UCSD-AML1 (cell line): Measurements from ENCODE around the gene VEGFB.
A peak's percentile ranks its signal among the peaks of the same experiment; 100 is the strongest.

Experiments
- DNase-seq: peaks from one replicate; lab custom pipeline; 2025; ENCODE audit not compliant: unreplicated experiment; lab: John Stamatoyannopoulos, UW

VEGFB gene

DNA sequence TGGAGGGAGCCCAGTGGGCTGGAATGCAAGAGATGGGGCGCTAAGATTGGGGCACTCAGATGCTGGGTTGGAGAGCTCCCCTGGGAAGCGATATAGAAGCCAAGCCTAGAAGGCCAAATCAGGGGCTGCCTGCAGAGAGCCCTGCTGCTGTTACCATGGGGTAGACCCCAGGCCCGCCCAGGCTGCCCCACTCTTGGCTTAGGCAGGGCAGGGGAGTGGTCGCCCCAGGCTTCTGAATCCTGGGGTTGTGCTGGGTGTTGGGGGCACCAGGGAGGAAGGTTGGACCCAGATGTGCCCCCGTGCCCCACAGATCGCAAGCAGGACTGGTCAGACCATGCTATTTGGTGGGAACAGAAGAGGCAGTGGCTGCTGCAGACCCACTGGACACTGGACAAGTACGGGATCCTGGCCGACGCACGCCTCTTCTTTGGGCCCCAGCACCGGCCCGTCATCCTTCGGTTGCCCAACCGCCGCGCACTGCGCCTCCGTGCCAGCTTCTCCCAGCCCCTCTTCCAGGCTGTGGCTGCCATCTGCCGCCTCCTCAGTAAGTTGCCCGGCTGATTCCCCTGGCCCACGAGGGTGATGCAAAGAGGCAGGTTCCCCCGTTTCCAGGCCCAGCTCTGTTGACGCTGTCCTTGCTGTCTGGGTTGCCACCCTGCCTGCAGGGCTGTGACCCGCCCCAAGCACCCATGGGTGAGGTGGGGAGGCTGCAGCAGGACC is 23.9 kb upstream of the VEGFB start:
- DNase-seq, result no peak

DNA sequence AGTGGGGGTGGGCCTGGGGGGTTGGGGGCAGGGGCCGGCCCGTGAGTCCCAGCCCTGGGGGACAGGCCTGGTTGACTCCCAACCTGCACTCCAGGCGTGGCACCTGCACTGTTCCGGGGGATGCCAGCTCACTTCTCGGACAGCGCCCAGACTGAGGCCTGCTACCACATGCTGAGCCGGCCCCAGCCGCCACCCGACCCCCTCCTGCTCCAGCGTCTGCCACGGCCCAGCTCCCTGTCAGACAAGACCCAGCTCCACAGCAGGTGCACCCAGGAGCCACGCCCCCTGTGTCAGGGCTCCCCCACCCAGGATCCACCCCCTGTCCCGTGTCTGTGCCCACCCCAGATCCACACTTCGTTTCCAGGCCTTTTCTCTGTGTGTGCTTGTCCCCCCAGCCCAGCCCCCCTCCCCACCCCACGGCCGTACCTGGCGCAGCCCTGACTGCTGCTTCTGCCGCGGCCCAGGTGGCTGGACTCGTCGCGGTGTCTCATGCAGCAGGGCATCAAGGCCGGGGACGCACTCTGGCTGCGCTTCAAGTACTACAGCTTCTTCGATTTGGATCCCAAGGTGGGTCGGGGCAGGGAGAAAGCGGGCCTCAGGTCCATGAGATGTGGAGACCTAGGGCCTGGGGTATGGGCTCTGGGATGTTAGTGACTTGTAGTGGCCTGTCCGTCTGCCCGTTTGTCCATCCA is 23.1 kb upstream of the VEGFB start:
- no peak for DNase-seq

DNA sequence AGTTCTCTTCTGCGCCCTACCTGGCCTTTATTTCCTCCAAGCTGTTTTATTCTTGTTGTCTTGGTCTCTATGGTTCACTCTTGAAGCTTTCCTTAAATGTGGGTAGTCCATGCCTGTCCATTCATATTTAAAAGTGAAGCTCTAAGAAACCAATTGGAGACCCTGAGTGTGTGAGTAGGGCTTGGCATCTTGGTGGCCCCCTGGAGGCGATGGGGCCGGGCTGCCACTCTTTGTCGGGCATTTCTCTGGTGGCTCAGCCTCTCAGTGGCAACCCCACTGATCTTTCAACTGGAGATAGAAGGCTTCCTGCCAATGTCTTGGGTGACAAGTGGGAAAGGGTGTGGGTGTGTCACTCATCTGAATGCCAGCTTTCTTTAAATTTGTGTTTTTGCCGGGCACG is 17.5 kb upstream of the VEGFB start:
- DNase-seq, result no peak

DNA sequence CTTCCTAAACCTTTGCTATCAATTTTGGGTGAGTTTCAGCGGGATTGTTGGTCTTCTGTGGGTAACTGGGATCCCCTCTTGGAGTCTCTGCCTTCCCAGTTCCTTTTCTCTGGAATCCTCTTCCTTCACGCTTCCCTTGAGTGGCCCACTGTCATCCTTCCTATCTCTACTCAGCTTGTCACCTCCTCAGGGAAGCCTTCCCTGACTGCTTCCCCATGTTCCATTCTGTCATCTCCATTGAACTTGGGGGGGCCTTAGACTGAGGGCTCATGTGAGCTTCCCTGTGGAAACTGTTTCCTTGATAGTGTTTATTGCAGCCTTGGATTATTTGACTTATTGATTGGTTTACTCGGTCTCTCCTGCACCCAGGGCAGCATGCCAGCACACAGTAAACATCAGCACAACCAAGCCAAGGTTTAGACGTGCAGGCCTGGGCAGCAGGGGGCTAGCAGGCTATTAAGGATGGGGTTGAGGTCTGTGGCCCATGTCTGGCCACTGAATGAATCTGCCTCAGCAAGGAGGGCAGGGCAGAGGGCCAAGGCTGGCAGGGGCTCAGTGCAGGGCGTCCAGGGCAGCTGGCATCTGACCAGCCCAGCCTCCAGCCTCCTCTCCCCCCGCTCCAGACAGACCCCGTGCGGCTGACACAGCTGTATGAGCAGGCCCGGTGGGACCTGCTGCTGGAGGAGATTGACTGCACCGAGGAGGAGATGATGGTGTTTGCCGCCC is 15.6 kb upstream of the VEGFB start:
- DNase-seq, result no peak

DNA sequence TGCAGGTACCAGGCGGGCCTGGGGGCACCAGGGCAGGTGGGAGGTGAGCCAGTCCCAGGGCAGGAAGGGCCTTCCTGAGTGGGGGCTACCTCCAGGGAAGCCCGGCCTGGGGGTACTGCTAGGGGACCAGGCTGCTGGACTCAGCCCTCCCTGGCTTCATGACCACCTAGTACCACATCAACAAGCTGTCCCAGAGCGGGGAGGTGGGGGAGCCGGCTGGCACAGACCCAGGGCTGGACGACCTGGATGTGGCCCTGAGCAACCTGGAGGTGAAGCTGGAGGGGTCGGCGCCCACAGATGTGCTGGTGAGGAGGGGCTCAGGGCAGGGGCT is 15.1 kb upstream of the VEGFB start:
- no peak for DNase-seq

DNA sequence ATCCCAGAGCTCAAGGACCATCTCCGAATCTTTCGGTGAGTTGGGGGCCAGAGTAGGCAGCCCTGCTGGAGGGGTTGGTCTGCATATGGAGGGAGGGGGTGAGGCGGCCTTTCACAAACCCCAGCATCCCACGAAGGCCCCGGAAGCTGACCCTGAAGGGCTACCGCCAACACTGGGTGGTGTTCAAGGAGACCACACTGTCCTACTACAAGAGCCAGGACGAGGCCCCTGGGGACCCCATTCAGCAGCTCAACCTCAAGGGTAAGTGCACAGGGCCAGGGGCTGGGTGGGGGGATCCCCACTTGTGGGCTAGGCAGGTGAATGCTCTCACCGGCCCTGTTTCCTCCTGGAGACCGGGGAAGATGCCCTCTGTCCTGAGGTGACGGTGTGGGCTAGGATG is 14.6 kb upstream of the VEGFB start:
- DNase-seq, result no peak

DNA sequence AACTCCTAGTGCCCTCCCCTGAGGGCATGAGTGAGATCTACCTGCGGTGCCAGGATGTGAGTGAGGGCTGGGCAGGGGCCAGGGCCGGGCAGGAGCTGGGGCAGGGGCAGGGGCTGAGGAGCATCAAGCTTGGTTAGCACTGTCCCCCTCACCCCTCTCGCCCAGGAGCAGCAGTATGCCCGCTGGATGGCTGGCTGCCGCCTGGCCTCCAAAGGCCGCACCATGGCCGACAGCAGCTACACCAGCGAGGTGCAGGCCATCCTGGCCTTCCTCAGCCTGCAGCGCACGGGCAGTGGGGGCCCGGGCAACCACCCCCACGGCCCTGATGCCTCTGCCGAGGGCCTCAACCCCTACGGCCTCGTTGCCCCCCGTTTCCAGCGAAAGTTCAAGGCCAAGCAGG is 14.1 kb upstream of the VEGFB start:
- no peak for DNase-seq

DNA sequence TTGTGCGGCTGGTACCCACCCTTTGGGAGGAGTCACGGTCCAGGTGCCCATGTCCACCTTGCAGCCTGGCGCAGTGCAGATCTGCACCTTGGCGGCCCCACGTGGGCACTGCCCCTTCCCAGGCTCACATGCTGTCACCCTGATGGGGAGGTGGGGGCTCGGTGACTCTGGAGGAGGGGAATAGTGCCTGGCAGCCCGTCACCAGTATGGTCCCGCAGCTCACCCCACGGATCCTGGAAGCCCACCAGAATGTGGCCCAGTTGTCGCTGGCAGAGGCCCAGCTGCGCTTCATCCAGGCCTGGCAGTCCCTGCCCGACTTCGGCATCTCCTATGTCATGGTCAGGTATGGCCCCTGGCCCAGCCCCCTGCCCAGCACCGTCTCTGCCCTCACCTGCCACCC is 13.6 kb upstream of the VEGFB start:
- DNase-seq, result no peak

DNA sequence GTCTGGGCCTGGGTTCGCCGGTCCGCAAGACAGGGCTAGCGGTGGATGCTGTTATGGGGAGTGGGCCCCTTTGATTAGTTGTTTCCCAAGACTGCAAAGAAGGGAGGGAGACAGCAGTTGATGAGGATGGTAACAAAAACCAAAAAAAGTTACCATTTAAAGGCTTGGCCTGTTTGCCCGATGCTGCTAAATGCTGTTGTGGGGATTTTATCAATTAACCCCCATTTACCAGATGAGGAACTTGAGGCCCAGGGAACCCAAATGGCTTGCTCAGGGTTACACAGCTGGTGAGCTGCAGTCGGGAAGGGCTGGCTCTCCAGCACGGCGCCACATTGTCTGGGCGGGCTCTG is 11.8 kb upstream of the VEGFB start:
- DNase-seq, result no peak

DNA sequence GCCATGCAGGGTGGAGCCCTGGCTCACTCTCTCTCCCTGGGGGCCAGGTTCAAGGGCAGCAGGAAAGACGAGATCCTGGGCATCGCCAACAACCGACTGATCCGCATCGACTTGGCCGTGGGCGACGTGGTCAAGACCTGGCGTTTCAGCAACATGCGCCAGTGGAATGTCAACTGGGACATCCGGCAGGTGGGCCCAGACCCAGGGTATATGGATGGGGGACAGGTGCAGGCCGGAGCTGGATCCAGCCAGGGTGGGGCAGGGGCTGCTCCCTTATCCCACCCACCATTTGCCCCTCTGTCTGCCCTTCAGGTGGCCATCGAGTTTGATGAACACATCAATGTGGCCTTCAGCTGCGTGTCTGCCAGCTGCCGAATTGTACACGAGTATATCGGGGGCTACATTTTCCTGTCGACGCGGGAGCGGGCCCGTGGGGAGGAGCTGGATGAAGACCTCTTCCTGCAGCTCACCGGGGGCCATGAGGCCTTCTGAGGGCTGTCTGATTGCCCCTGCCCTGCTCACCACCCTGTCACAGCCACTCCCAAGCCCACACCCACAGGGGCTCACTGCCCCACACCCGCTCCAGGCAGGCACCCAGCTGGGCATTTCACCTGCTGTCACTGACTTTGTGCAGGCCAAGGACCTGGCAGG is 11.3 kb upstream of the VEGFB start:
- DNase-seq, result no peak

DNA sequence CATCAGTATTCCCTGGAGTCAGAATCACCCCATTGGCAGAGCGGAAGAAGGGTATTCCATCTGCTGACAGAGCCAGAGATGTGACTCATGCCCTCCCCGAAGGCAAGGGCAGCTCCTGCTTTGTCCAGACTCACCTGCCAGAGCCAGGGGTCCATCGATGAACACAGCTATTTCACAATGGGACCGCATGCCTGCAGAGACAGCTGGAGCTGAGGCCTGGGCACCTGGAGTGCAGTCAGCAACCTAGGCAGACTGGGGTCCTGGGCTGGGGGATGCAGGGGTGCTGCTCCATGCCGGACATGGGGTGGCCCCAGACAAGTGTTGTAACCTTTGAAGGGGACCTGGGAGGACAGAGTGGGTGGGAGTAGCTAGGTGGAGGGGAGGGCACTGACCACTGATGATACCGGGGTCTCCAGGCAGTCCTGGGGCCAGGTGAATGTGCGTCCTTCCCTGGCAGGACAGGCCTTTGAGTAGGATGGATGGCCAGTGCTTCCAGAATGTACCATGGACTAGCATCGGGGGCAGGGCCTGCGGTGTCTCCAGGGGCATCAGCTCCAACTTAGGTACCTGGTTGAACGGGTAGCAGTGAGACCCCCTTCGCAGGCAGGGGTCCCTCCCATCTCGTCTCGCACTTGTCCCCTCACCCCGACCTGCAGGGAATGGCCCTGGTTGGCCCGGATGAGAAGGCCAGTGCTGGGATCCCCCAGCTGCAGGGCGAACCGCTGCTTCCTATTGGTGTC is 10.1 kb upstream of the VEGFB start:
- peak; percentile 54 for DNase-seq

DNA sequence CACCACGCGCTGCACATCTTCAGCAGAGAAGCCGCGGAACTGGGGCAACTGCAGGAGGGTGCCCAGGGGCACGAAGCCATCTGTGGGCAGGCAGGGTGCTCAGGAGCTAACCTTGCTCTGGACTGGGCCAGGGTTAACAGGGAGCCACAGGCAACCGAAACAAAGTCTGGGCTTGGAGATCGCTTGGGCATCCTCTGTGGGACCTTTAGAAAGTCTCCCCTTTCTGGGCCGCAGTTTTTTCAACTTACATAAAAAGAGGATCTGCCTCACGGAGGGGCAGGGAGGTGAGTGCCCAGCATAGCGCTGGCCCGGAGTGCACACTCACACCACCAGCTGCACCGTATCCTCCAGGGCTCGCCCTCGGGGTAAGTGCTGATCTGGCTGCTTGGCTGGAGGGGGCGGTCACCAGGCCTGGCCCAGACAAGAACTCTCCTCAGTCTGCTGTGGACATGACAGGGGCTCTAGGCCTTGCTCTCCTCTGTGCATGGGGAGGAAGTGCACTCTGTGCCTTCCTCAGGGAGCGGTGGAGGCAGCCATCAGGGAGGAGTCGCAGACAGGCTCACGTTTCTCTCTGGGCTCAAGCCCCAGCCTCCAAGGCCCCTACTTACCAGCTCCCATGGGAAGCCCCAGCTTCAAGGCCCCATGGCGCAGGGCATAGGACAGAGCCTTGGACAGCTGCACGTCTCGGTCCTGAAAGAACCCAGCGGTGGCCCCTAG is 9.3 kb upstream of the VEGFB start:
- DNase-seq, result peak; percentile 62

DNA sequence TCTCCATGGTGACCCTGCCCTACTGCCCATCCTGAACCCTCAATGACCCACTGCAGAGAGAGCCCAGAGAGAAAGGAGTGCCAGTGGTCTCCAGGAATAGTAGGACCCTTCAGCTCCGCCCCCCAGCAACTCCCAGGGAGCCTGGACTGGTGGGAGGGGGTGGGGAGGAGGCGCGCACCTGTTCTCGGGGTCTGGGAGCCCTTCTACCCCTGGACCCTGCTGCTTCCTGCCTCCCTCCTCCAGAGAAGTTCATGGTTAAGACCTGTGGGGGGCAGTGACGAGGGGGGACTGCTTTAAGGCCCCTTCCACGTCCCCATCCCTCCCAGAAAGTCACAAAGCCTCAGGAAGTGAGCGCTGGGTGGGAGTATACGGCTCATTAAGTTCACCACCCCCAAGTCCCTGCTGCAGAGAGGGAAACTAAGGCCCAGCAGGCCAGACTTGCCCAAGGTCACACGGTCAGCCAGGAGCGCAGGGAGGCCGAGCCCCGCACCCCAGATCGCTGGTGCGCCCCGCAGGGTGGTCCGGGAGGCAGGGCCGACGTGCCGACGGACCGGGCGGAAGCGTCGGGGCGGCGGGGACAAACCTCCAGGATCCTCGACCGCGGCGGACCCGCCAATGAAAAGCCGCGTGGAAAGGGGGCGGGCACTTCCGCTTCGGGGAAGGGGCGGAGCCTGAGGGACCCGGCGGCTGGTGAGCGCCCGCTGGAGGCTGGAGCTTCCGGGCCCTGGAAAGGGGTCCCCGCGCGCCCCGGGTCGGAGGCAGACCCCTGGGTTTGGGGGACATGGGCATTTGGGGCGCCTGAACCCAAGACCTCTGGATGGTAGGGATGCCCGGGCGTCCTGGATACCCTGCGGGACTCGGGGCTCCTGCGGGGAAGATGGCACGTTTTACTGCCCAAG is 8.5 kb upstream of the VEGFB start, which contains the start of the genes NUDT22 and TRPT1:
Gene NUDT22 (plus strand): TSS at position 667 of the 899 bp plus-strand sequence. CDS start 379 bp downstream, outside the sequence.
Gene TRPT1 (minus strand): TSS at position 579 of the 899 bp plus-strand sequence. CDS start 326 bp downstream, at position 253.
- peak; percentile 95 for DNase-seq

DNA sequence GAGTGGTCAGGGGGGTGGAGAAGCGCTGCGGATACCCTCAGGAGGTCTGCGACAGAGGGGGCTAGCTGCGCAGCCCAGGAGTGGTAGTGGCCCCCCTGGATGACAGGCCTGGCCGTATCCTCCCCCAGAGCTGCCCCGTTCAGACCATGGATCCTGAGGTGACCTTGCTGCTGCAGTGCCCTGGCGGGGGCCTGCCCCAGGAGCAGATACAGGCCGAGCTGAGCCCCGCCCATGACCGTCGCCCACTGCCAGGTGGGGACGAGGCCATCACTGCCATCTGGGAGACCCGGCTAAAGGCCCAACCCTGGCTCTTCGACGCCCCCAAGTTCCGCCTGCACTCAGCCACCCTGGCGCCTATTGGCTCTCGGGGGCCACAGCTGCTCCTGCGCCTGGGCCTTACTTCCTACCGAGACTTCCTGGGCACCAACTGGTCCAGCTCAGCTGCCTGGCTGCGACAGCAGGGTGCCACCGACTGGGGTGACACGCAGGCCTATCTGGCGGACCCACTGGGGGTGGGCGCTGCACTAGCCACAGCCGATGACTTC is 7.8 kb upstream of the VEGFB start:
- peak; percentile 78 for DNase-seq

DNA sequence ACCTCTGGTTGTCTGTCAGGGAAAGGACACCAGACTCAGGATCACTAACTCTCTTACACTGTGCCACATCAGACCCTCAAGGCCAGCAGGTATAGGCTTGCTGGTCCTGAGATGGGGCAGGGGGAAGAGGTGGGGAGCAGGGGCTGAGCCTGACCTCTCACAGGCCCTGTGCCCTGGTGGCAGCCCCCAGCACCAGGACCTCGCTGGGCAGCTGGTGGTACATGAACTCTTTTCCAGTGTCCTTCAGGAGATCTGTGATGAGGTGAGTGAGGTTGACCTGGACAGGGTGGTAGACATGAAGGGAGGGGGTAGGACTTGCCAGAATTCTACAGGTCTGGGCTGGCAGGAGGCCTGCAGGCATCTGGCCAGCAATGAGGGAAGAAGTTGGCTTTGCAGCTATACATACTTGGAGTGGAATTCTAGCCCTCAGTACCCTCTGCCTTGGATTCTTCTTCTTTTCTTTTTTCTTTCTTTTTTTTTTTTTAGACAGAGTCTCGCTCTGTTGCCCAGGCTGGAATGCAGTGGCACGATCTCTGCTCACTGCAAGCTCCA is 6.9 kb upstream of the VEGFB start:
- DNase-seq, result no peak

DNA sequence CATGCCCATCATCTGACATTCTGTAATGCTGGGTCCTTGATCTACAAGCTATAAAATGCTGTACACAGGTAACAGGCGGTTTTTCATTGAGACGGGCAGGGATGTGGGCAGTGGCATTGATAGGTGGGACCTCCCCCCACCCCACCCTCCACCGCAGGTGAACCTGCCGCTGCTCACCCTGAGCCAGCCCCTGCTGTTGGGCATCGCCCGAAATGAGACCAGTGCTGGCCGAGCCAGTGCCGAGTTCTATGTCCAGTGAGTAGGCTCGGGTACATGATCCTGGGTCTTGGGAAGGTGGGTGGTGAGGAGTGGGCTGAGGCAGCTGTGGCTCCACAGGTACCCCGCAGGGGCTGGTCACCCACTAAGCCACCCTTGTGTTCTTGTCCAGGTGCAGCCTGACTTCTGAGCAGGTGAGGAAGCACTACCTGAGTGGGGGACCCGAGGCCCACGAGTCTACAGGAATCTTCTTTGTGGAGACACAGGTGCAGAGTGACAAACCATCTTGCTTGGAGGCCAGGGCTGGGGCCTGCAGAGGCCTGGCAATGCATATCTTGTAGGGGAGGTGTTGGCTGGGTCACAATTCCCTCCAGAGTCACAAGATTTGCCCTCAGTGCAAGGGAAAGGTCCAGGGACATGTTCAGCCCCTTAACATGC is 5.2 kb upstream of the VEGFB start:
- DNase-seq, result no peak

DNA sequence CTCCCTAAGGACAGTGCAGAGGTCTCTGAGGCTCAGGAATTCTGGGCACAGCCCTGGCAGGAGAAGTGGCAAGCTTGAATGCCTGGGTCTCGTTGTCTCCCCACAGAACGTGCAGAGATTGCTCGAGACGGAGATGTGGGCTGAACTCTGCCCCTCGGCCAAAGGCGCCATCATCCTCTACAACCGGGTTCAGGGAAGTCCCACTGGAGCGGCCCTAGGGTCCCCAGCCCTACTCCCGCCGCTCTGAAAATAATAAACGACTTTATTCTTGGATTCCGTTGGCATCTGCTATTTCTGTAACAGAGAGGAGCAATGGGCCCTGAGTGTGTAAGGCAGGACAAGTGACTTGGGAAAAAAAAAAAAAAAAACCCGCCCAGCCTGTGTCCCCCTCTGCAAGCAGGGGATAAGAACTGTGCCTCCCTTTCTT is 4.6 kb upstream of the VEGFB start:
- DNase-seq, result no peak
